ENCODE data around the gene COL6A2. TPM values are rescaled to one million over a fixed set of nuclear protein-coding genes. Genes with fewer than 3 reads are reported as not detected.

Gene COL6A2
- total RNA-seq, 1 donor from 2014 or later = 1,821 TPM

DNA sequence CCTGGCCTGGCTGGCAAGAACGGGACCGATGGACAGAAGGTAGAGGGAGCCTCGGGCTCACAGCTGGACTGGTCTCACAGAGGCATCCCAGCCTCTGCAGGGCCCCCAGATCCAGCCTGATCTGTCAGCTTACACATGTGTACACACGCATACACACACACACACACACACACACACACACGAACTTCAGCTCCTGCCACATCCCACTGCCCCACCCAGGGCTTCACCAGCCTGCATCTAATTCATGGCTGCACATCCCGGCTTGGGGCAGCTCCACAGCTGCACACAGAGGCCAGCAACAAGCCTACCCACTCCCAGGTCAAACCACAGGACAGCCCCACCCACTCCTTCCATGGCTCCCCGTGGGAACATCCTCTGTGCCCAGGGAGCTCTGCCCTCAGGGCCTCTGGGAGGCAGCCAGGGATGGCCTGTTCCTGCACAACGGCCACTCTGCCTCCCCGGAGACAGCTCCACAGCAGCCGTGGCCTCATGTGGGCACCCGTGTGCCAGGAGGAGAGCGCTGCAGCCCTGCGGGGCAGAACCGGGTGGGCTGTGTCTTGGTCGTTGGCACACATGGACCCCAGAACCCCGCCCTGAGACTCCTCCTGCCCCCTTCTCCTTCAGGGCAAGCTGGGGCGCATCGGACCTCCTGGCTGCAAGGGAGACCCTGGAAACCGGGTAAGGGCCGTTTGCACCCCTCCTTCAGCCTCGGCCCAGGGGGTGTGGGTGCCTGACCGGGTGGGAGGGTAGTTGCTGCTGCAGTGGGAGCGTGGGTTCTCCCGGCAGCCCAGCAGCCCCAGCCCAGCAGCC is 19.1 kb downstream of the COL6A2 start:
- peak; percentile 91 for DNase-seq (ENCODE audit: extremely low spot score, unreplicated experiment)
- Mint-ChIP-seq H3K27ac (ENCODE audit: unreplicated experiment) (peak overlapping the region; percentile 82), H3K36me3 (ENCODE audit: unreplicated experiment) (peaks cover 30% of the 10 kb centered on the region), H3K9me3 (ENCODE audit: unreplicated experiment) (no peaks in the 10 kb centered on the region), H3K4me1 (ENCODE audit: unreplicated experiment) (peaks cover 21% of the 10 kb centered on the region), H3K27me3 (ENCODE audit: unreplicated experiment) (no peaks in the 10 kb centered on the region), H3K4me3 (ENCODE audit: unreplicated experiment) (peak overlapping the region; percentile 1)
- TF ChIP-seq, protein P1, sequence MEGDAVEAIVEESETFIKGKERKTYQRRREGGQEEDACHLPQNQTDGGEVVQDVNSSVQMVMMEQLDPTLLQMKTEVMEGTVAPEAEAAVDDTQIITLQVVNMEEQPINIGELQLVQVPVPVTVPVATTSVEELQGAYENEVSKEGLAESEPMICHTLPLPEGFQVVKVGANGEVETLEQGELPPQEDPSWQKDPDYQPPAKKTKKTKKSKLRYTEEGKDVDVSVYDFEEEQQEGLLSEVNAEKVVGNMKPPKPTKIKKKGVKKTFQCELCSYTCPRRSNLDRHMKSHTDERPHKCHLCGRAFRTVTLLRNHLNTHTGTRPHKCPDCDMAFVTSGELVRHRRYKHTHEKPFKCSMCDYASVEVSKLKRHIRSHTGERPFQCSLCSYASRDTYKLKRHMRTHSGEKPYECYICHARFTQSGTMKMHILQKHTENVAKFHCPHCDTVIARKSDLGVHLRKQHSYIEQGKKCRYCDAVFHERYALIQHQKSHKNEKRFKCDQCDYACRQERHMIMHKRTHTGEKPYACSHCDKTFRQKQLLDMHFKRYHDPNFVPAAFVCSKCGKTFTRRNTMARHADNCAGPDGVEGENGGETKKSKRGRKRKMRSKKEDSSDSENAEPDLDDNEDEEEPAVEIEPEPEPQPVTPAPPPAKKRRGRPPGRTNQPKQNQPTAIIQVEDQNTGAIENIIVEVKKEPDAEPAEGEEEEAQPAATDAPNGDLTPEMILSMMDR (IDR thresholded peaks at IDR 0.05) = no peak

DNA sequence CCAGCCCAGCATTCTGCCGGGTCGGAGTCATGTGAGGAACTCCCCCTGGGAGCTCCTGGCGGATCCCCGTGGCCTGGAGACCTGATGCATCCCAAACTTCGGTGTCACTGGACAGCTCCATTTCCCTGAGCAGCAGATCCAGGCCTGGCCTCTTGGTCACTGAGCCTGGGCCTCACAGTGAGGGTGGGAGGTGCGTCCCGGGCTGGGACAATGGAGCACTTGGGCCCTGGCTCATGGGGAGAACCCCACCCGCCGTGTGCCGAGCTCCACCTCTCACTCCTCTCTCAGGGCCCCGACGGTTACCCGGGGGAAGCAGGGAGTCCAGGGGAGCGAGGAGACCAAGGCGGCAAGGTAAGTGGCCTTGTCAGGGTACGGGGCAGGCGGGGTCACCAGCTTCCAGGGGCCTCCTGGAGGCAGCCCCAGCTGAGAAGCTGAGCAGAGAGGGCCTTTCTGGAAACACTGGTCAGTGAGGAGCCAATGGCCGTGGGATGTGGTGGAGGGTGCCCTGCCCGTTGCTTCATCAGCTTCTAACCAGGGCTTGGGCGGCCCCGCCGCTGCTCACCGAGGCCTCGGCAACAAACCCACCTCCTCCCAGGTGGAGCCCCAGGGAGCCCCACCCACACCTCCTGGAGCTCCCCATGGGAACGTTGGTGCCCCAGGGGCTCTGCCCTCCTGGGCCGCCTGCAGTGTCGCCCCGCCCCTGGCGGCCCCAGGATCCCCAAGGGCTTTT is 19.8 kb downstream of the COL6A2 start:
- Mint-ChIP-seq H3K27me3 (ENCODE audit: unreplicated experiment) (no peaks in the 10 kb centered on the region), H3K9me3 (ENCODE audit: unreplicated experiment) (no peaks in the 10 kb centered on the region), H3K27ac (ENCODE audit: unreplicated experiment) (no peak overlapping the region), H3K4me1 (ENCODE audit: unreplicated experiment) (peaks cover 21% of the 10 kb centered on the region), H3K4me3 (ENCODE audit: unreplicated experiment) (no peak overlapping the region), H3K36me3 (ENCODE audit: unreplicated experiment) (peaks cover 36% of the 10 kb centered on the region)
- TF ChIP-seq, protein P1 (IDR thresholded peaks at IDR 0.05) = no peak
- DNase-seq (ENCODE audit: extremely low spot score, unreplicated experiment) = peak; percentile 84

- Mint-ChIP-seq H3K4me1 (ENCODE audit: unreplicated experiment) (peaks cover 21% of the 10 kb centered on the region), H3K27me3 (ENCODE audit: unreplicated experiment) (no peaks in the 10 kb centered on the region), H3K4me3 (ENCODE audit: unreplicated experiment) (no peak overlapping the region), H3K27ac (ENCODE audit: unreplicated experiment) (no peak overlapping the region), H3K9me3 (ENCODE audit: unreplicated experiment) (no peaks in the 10 kb centered on the region), H3K36me3 (ENCODE audit: unreplicated experiment) (peaks cover 34% of the 10 kb centered on the region)
- DNase-seq (ENCODE audit: extremely low spot score, unreplicated experiment) = peak; percentile 84
- TF ChIP-seq, protein P1 (IDR thresholded peaks at IDR 0.05) = no peak
These were observed 20.6 kb downstream of the COL6A2 start for GRCh38 chr21:46118316-46119143.

DNA sequence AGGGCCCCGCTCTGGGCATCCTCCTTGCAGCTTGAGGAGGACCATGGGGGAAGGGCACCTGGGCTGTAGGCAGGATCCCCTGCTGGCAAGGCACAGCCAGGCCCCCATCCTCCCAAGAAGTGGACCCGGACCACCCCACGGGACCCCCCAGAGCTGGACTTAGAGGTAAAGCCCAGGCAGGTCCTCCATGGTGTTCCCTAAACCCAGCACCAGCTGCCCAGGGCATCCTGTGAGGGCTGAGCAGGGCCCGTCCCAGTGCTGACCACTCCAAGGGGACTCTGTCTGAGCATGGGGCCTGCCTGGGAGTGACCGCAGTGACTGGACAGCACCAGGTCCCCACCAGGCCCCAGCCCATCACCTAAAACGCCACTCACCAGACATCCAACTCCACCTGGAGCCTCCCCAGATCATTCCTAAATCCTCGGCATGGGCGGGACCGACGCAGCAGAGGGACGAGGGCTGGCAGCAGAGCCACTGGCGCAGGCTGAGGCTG is 21.3 kb downstream of the COL6A2 start:
- Mint-ChIP-seq H3K27ac (ENCODE audit: unreplicated experiment) (no peak overlapping the region), H3K4me1 (ENCODE audit: unreplicated experiment) (peaks cover 21% of the 10 kb centered on the region), H3K9me3 (ENCODE audit: unreplicated experiment) (no peaks in the 10 kb centered on the region), H3K4me3 (ENCODE audit: unreplicated experiment) (no peak overlapping the region), H3K27me3 (ENCODE audit: unreplicated experiment) (no peaks in the 10 kb centered on the region), H3K36me3 (ENCODE audit: unreplicated experiment) (peaks cover 28% of the 10 kb centered on the region)
- DNase-seq (ENCODE audit: extremely low spot score, unreplicated experiment) = peak; percentile 84
- TF ChIP-seq, protein P1 (IDR thresholded peaks at IDR 0.05) = no peak
